ENCODE measurements around the gene EPB41L4A.

The EPB41L4A gene

GRCh38 chr5:112412346-112412745, 6.7 kb downstream of the EPB41L4A start:
- H3K4me3 ChIP-seq (ENCODE audit: low read depth, low read length) = no peak overlapping the region
- DNase-seq (ENCODE audit: low read depth) = no peak
- no peak for TF ChIP-seq CTCF (IDR thresholded peaks at IDR 0.05; ENCODE audit: insufficient read depth, low read depth, low read length, missing control alignments)

- H3K4me3 ChIP-seq (ENCODE audit: low read depth, low read length) = no peak overlapping the region
- DNase-seq (ENCODE audit: low read depth) = no peak
- TF ChIP-seq CTCF (IDR thresholded peaks at IDR 0.05; ENCODE audit: insufficient read depth, low read depth, low read length, missing control alignments) = no peak
These were observed 7.2 kb downstream of the EPB41L4A start for GRCh38 chr5:112411903-112412302.

GRCh38 chr5:112407666-112408065, 11.4 kb downstream of the EPB41L4A start:
- no peak overlapping the region for H3K4me3 ChIP-seq (ENCODE audit: low read depth, low read length)
- no peak for DNase-seq (ENCODE audit: low read depth)
- TF ChIP-seq CTCF (IDR thresholded peaks at IDR 0.05; ENCODE audit: insufficient read depth, low read depth, low read length, missing control alignments) = no peak

GRCh38 chr5:112407240-112407639, 11.8 kb downstream of the EPB41L4A start:
- no peak for DNase-seq (ENCODE audit: low read depth)
- no peak overlapping the region for H3K4me3 ChIP-seq (ENCODE audit: low read depth, low read length)
- no peak for TF ChIP-seq CTCF (IDR thresholded peaks at IDR 0.05; ENCODE audit: insufficient read depth, low read depth, low read length, missing control alignments)

- H3K4me3 ChIP-seq (ENCODE audit: low read depth, low read length) = no peak overlapping the region
- no peak for DNase-seq (ENCODE audit: low read depth)
- no peak for TF ChIP-seq CTCF (IDR thresholded peaks at IDR 0.05; ENCODE audit: insufficient read depth, low read depth, low read length, missing control alignments)
These were observed 16.0 kb downstream of the EPB41L4A start for GRCh38 chr5:112403069-112403468.

- TF ChIP-seq CTCF (IDR thresholded peaks at IDR 0.05; ENCODE audit: insufficient read depth, low read depth, low read length, missing control alignments) = no peak
- no peak overlapping the region for H3K4me3 ChIP-seq (ENCODE audit: low read depth, low read length)
- DNase-seq (ENCODE audit: low read depth) = no peak
These were observed 17.2 kb downstream of the EPB41L4A start for GRCh38 chr5:112401924-112402323.

- DNase-seq (ENCODE audit: low read depth) = no peak
- H3K4me3 ChIP-seq (ENCODE audit: low read depth, low read length) = no peak overlapping the region
- TF ChIP-seq CTCF (IDR thresholded peaks at IDR 0.05; ENCODE audit: insufficient read depth, low read depth, low read length, missing control alignments) = no peak
These were observed 21.4 kb downstream of the EPB41L4A start for GRCh38 chr5:112397690-112398089.

Measured in GM12865 (cell line).